Bronchial epithelial cell (primary cell): Measurements from ENCODE around the gene LRP1-AS. TPM values are rescaled to one million over a fixed set of nuclear protein-coding genes. Genes with fewer than 3 reads are reported as not detected.
"Not testable (repeated sequence)": the region's sequence is repeated elsewhere in the genome, so short reads cannot be mapped to it uniquely, and the experiment has no call there.

ENCODE experiments used
- DNase-seq: peaks from one replicate; pipeline ENCODE4 v3.0.0-alpha.2; 2010; ENCODE audit warnings: low read depth
- FAIRE-seq: peaks from 2 replicates; lab custom pipeline; 2011; peaks lifted over from hg19 to GRCh38; lab: Jason Lieb, UNC
- H3K27me3 ChIP-seq: 2 replicates; pipeline ENCODE4 v1.5.1; 2011; ENCODE audit warnings: low read length; ENCODE audit not compliant: control insufficient read depth, insufficient read depth
- H3K36me3 ChIP-seq: 2 replicates; pipeline ENCODE4 v1.5.1; 2011; ENCODE audit warnings: low read length; ENCODE audit not compliant: control insufficient read depth, insufficient read depth
- H3K4me3 ChIP-seq: 2 replicates; pipeline ENCODE4 v1.5.1; 2011; ENCODE audit warnings: mild to moderate bottlenecking, low read depth, low read length, control low read depth
- total RNA-seq: library from RNA; depleted of rRNA; stranded (reverse); fragments of >200 nt; gene quantifications from 2 replicates; pipeline ENCODE4 v1.2.1, GENCODE V29; 2014
- TF ChIP-seq, protein P1 (sequence below): IDR thresholded peaks from 2 replicates; pipeline ENCODE4 v1.5.1; 2011; ENCODE audit warnings: mild to moderate bottlenecking, moderate library complexity, low read length, control low read depth, inconsistent platforms; ENCODE audit not compliant: insufficient read depth, severe bottlenecking

The LRP1-AS gene
- total RNA-seq, 1 donor from 2014 or later: not detected

- no peak for FAIRE-seq
- Histone ChIP-seq H3K36me3 (no peaks in the 10 kb centered on the region), H3K27me3 (no peaks in the 10 kb centered on the region), H3K4me3 (peak overlapping the region; percentile 58)
- TF ChIP-seq, protein P1, sequence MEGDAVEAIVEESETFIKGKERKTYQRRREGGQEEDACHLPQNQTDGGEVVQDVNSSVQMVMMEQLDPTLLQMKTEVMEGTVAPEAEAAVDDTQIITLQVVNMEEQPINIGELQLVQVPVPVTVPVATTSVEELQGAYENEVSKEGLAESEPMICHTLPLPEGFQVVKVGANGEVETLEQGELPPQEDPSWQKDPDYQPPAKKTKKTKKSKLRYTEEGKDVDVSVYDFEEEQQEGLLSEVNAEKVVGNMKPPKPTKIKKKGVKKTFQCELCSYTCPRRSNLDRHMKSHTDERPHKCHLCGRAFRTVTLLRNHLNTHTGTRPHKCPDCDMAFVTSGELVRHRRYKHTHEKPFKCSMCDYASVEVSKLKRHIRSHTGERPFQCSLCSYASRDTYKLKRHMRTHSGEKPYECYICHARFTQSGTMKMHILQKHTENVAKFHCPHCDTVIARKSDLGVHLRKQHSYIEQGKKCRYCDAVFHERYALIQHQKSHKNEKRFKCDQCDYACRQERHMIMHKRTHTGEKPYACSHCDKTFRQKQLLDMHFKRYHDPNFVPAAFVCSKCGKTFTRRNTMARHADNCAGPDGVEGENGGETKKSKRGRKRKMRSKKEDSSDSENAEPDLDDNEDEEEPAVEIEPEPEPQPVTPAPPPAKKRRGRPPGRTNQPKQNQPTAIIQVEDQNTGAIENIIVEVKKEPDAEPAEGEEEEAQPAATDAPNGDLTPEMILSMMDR: peak; percentile 33
- peak; percentile 58 for DNase-seq
Measured at GRCh38 chr12:57127101-57127725, 20.2 kb downstream of the LRP1-AS start.

DNA sequence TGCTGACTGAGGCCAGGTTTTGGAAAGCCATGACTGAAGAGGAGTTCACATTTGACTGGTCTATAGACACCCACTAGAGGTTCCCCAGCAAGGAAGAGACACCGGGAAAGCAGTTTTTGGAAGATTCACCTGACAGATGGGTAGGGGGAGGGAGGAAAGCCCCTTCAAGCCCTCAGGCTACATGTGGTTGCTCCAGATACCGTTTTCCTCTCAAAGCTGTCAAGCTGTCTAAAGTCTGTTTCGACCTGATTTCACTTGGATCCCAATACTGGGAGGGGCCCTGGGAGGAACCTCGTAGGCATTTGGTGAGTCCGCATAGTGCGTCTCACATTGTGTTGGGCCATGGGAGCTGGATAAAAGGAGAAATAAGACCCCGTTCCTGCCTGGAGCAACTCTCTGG lies 20.9 kb downstream of the LRP1-AS start:
- H3K4me3 ChIP-seq: no peak overlapping the region
- DNase-seq: peak; percentile 13
- FAIRE-seq: no peak

GRCh38 chr12:57126061-57126460 lies 21.4 kb downstream of the LRP1-AS start:
- no peaks in the 10 kb centered on the region for H3K27me3 ChIP-seq
- DNase-seq: no peak
- H3K36me3 ChIP-seq: no peaks in the 10 kb centered on the region
- TF ChIP-seq, protein P1: no peak
- no peak for FAIRE-seq
- no peak overlapping the region for H3K4me3 ChIP-seq

More for the DNA sequence above, 20.9 kb downstream of the LRP1-AS start:
- Histone ChIP-seq H3K27me3 (no peaks in the 10 kb centered on the region), H3K36me3 (no peaks in the 10 kb centered on the region)
- TF ChIP-seq, protein P1: no peak

DNA sequence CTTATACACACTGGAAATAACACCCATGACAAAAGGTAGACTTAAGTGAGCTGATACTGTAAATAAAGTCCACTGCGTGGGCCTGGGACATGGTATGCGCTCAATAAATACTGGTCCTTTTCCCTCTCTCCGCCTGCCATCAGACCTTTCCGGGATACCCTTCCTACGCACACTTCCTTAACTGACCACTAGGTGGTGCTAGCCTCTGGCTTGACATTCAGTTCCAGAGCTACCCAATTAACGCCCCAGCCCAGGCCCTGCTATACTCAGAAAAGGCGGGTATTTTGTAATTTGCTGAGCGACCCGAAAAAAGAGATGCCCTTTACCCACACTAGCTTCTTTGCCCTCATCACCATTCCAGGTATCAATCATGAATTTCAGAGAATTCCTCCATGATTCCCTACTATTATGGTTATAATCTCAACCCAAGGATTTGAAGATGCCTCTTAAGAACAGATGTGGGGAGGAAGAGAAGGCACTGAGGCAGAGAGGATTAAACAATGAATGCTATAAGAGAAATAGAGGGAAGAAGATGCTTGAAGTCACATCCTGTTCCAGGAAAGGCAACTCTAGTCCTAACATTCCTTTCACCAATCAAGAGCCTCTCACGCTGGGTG lies 23.1 kb downstream of the LRP1-AS start:
- no peaks in the 10 kb centered on the region for H3K36me3 ChIP-seq
- FAIRE-seq (no peak), DNase-seq (peak; percentile 68)
- H3K4me3 ChIP-seq: no peak overlapping the region
- H3K27me3 ChIP-seq: no peaks in the 10 kb centered on the region
- TF ChIP-seq, protein P1: peak; percentile 87

DNA sequence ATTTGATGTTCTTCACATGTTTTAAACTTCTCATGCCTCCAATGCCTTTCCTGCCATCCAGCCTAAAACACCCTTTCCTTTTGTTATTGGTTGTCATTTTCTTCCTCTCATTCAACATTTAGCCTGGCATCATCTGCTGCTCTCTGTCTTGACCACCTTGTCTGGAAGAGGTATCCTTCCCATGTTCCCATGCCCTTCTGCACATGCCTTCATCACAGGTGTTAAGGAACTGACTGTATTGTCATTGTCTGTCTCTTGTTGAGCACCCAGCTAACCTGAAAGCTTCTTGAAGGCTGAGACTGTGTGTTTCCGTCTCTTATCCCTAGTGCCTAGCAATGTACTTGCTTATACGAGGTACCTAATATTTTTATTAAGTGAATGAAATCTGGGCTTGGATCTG lies 23.6 kb downstream of the LRP1-AS start:
- FAIRE-seq (no peak), DNase-seq (no peak)
- Histone ChIP-seq H3K27me3 (no peaks in the 10 kb centered on the region), H3K4me3 (no peak overlapping the region), H3K36me3 (no peaks in the 10 kb centered on the region)
- TF ChIP-seq, protein P1: no peak

DNA sequence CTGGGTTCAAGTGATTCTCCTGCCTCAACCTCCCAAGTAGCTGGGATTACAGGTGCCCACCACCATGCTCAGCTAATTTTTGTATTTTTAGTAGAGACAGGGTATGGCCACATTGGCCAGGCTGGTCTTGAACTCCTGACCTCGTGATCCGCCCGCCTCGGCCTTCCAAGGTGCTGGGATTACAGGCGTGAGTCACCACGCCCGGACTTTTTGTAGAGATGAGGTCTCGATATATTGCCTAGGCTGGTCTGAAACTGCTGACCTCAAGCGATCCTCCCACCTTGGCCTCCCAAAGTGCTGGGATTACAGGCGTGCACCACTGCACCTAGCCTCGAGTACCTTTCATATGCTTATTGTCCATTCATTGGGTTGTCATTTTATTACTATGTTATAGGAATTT lies 26.7 kb downstream of the LRP1-AS start:
- not testable (repeated sequence) for FAIRE-seq

More for the DNA sequence above, 26.7 kb downstream of the LRP1-AS start:
- not testable (repeated sequence) for H3K36me3 ChIP-seq, DNase-seq, H3K27me3 ChIP-seq, H3K4me3 ChIP-seq
